NT2/D1 (cell line): ENCODE data around the gene S1PR2.
"Not testable (repeated sequence)": the region's sequence is repeated elsewhere in the genome, so short reads cannot be mapped to it uniquely, and the experiment has no call there.

ENCODE experiments used
- DNase-seq: peaks from one replicate; pipeline ENCODE4 v3.0.0-alpha.2; 2011; ENCODE audit warnings: low read depth, low spot score
- H3K27me3 ChIP-seq: 2 replicates; pipeline ENCODE4 v1.6.0; 2011; ENCODE audit warnings: mild to moderate bottlenecking; ENCODE audit not compliant: insufficient read length, insufficient read depth
- H3K36me3 ChIP-seq: 2 replicates; pipeline ENCODE4 v1.6.1; 2011; ENCODE audit warnings: mild to moderate bottlenecking, low read length, mixed read lengths; ENCODE audit not compliant: insufficient read depth, insufficient read length
- H3K4me1 ChIP-seq: 2 replicates; pipeline ENCODE4 v1.5.1; 2011; ENCODE audit not compliant: insufficient read depth, insufficient read length
- H3K4me3 ChIP-seq: 2 replicates; pipeline ENCODE4 v1.5.1; 2011; ENCODE audit warnings: low read depth; ENCODE audit not compliant: insufficient read length
- H3K9ac ChIP-seq: 2 replicates; pipeline ENCODE4 v1.6.0; 2011; ENCODE audit warnings: low read depth; ENCODE audit not compliant: insufficient read length
- H3K9me3 ChIP-seq: 2 replicates; pipeline ENCODE4 v1.5.1; 2011; ENCODE audit warnings: mild to moderate bottlenecking, low read length; ENCODE audit not compliant: insufficient read depth
- SUZ12 ChIP-seq: IDR thresholded peaks from 2 replicates; pipeline ENCODE4 v1.6.1; 2011; ENCODE audit not compliant: insufficient read length, insufficient read depth; ENCODE audit errors: extremely low read depth
- YY1 ChIP-seq: IDR thresholded peaks from 2 replicates; pipeline ENCODE4 v1.6.1; 2011; ENCODE audit not compliant: insufficient read length, insufficient read depth
- ZNF274 ChIP-seq: IDR thresholded peaks from 2 replicates; pipeline ENCODE4 v1.6.1; 2011; ENCODE audit warnings: mild to moderate bottlenecking, low read depth, low read length

S1PR2 gene

GRCh38 chr19:10182847-10183246 lies 48.3 kb downstream of the S1PR2 start:
- H3K36me3 ChIP-seq = peaks cover 88% of the 10 kb centered on the region
- TF ChIP-seq ZNF274 (no peak), SUZ12 (no peak), YY1 (no peak)

DNA sequence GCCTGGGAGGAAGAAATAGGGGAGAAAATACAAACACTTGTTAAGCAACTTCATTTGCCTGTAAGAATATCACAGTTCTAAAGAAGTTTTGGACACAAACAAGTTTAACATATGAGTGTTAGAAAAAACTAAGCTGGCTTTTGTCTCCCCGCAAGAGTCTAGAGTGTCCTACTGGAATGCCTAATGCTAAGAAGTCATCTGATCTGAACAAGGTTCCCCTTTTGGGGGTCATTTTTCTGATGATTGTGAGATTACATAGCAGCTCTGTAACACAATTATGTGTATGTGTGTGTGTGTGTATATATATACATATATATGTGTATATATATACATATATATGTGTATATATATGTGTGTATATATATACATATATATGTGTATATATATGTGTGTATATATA lies 49.1 kb downstream of the S1PR2 start:
- Histone ChIP-seq H3K4me3 (no peak overlapping the region), H3K27me3 (no peaks in the 10 kb centered on the region), H3K9ac (no peak overlapping the region), H3K9me3 (no peaks in the 10 kb centered on the region), H3K36me3 (peaks cover 87% of the 10 kb centered on the region), H3K4me1 (no peaks in the 10 kb centered on the region)
- DNase-seq = no peak
- TF ChIP-seq ZNF274 (no peak), YY1 (no peak), SUZ12 (no peak)

More at GRCh38 chr19:10182847-10183246, 48.3 kb downstream of the S1PR2 start:
- DNase-seq = no peak
- H3K27me3 ChIP-seq = no peaks in the 10 kb centered on the region
- no peak overlapping the region for H3K4me3 ChIP-seq
- no peaks in the 10 kb centered on the region for H3K4me1 ChIP-seq
- no peak overlapping the region for H3K9ac ChIP-seq
- H3K9me3 ChIP-seq = no peaks in the 10 kb centered on the region

DNA sequence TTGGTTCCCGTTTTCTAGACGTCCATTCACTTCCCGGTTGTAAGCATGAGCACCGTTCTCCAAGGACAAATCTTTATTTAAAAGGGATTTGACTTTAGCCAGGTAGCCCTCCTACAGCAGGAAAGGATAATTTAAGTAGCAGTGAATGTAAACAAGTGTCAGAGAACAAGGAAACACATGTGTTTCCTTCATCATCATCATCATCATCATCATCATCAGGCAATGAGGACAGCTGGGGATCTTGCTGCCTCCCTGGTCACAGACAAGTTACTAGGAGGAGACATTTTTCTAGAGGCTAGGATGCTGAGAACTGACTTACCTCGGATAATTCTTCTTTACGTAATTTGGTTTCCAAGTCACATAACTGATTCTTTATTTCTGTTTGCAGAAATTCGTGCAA lies 50.7 kb downstream of the S1PR2 start:
- Histone ChIP-seq H3K4me1 (no peaks in the 10 kb centered on the region), H3K4me3 (no peak overlapping the region), H3K9me3 (no peaks in the 10 kb centered on the region), H3K9ac (no peak overlapping the region), H3K27me3 (no peaks in the 10 kb centered on the region), H3K36me3 (peaks cover 85% of the 10 kb centered on the region)
- DNase-seq = no peak
- TF ChIP-seq YY1 = no peak
- TF ChIP-seq ZNF274 = no peak
- TF ChIP-seq SUZ12 = no peak

GRCh38 chr19:10180024-10180423 lies 51.1 kb downstream of the S1PR2 start:
- H3K9me3 ChIP-seq, DNase-seq, H3K9ac ChIP-seq, H3K4me1 ChIP-seq, H3K27me3 ChIP-seq, H3K4me3 ChIP-seq: not testable (repeated sequence)
- H3K36me3 ChIP-seq = peaks cover 88% of the 10 kb centered on the region

DNA sequence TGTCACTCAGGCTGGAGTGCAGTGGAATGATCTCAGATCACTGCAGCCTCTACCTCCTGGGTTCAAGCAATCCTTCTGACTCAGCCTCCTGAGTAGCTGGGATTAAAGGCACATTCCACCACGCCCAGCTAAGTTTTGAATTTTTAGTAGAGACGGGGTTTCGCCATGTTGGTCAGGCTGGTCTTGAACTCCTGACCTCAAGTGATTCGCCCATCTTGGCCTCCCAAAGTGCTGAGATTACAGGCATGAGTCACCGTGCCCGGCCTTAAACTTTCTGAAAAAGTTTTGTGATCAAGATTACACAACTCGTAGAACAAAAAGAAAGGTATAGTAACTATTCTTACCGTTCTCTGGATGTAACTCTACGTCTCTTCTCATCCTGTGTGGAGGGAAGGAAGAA lies 57.6 kb downstream of the S1PR2 start:
- Histone ChIP-seq H3K27me3 (no peaks in the 10 kb centered on the region), H3K9ac (no peak overlapping the region), H3K4me1 (no peaks in the 10 kb centered on the region), H3K9me3 (no peaks in the 10 kb centered on the region), H3K4me3 (no peak overlapping the region), H3K36me3 (peaks cover 90% of the 10 kb centered on the region)
- no peak for TF ChIP-seq ZNF274
- DNase-seq = no peak
